Urinary bladder (tissue), 4 donors: Measurements from ENCODE around the gene CR1. TPM values are rescaled to one million over a fixed set of nuclear protein-coding genes. Genes with fewer than 3 reads are reported as not detected.
A peak's percentile ranks its signal among the peaks of the same experiment; 100 is the strongest.
"Not testable (repeated sequence)": the region's sequence is repeated elsewhere in the genome, so short reads cannot be mapped to it uniquely, and the experiment has no call there.

Experiments used
- DNase-seq: peaks from one replicate; pipeline ENCODE4 v3.0.0-alpha.2; 2015; ENCODE audit errors: extremely low spot score
- H3K27ac ChIP-seq: one replicate; pipeline ENCODE4 v1.5.1; 2013; ENCODE audit warnings: low read depth, mild to moderate bottlenecking, moderate library complexity
- H3K36me3 ChIP-seq: one replicate; pipeline ENCODE4 v1.6.1; 2013; ENCODE audit warnings: mild to moderate bottlenecking, moderate library complexity; ENCODE audit not compliant: insufficient read depth
- H3K4me1 ChIP-seq: one replicate; pipeline ENCODE4 v1.6.1; 2013; ENCODE audit warnings: mild to moderate bottlenecking, moderate library complexity; ENCODE audit not compliant: insufficient read depth
- H3K4me3 ChIP-seq: one replicate; pipeline ENCODE4 v1.5.1; 2013; ENCODE audit warnings: low read depth, low read length
- WGBS: extraction: QIAGEN DNeasy Blood & Tissue Kit; methylation state at CpG from one replicate; pipeline ENCODE4 v1.1.7; 2013; 5-methylcytosine and 5-hydroxymethylcytosine counted together
- polyA plus RNA-seq: library from polyadenylated mRNA; stranded (reverse); fragments of 200-250 nt; gene quantifications from one replicate; pipeline ENCODE4 v1.2.3, GENCODE V29; 2013
- total RNA-seq: library from RNA; depleted of rRNA; stranded (reverse); fragments of >200 nt; gene quantifications from one replicate; pipeline ENCODE4 v1.2.3, GENCODE V29; 2014
- donor health status: healthy with polysubstance abuse.
- donor health status: healthy.

The CR1 gene
- total and polyA plus RNA-seq, 2 donors, result 1.7 to 6.7 TPM

GRCh38 chr1:207487636-207488035, 8.3 kb upstream of the CR1 start:
- no peak for DNase-seq
- no peak overlapping the region for H3K27ac ChIP-seq
- H3K4me1 ChIP-seq, result no peaks in the 10 kb centered on the region
- H3K4me3 ChIP-seq, result no peak overlapping the region
- 78% methylated on average over 4 of the region's 4 CpGs for WGBS
- no peaks in the 10 kb centered on the region for H3K36me3 ChIP-seq

GRCh38 chr1:207493212-207493611, 2.7 kb upstream of the CR1 start:
- 78% methylated on average over 3 of the region's 3 CpGs for WGBS
- Histone ChIP-seq H3K4me3 (no peak overlapping the region), H3K4me1 (no peaks in the 10 kb centered on the region), H3K27ac (no peak overlapping the region), H3K36me3 (no peaks in the 10 kb centered on the region)
- no peak for DNase-seq

DNA sequence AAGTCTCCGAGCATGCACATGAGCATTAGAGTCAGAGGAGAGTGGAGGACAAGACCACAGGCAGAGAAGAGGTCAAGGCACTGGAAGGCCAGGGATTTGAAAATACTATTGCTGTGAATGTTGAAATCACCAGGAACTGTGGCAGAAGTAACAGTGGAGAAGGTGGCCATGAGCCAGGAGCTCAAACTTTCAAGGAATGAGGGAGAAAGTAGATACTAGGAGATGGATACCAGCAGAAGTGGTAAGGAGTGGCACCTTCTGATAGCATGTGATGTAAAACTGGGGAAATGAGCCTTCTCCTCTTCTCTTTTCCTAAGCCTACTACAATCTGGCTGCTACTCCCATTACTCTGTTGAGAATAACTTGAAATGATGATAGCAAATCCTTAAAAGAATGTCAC, 1.8 kb upstream of the CR1 start:
- no peaks in the 10 kb centered on the region for H3K36me3 ChIP-seq
- DNase-seq, result no peak
- 93% methylated on average over 1 of the region's 1 CpG for WGBS
- H3K27ac ChIP-seq, result no peak overlapping the region
- H3K4me3 ChIP-seq, result no peak overlapping the region
- no peaks in the 10 kb centered on the region for H3K4me1 ChIP-seq

GRCh38 chr1:207495281-207495680, 676 bp upstream of the CR1 start:
- DNase-seq, H3K27ac ChIP-seq, H3K36me3 ChIP-seq, H3K4me3 ChIP-seq, H3K4me1 ChIP-seq: not testable (repeated sequence)
- 82% methylated on average over 8 of the region's 8 CpGs for WGBS

DNA sequence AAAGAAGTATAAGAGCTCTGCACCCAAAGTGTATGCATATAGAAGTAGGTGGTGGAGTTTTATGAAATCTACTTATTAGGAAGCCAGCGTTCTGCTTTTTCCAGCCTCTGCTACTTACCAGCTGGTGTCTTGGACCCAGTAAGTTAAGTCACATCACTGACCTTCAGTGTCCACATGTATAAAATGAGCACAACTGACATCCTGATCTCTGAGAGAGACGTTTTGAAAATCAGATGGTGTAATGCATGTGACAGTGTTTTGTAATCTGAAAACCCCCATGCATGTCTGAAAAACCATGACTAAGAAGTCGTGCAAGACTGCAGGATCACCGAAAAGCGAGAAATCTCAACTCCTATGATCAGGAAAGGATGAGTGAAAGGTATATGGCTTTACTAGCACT, 2.0 kb downstream of the CR1 start:
- Histone ChIP-seq H3K4me3 (no peak overlapping the region), H3K36me3 (no peaks in the 10 kb centered on the region), H3K27ac (no peak overlapping the region), H3K4me1 (no peaks in the 10 kb centered on the region)
- no peak for DNase-seq
- WGBS, result 61% methylated on average over 5 of the region's 5 CpGs

- DNase-seq, result peak; percentile 46
- no peak overlapping the region for H3K4me3 ChIP-seq
- WGBS, result under 1% methylated on average over 4 of the region's 4 CpGs
- H3K36me3 ChIP-seq, result no peaks in the 10 kb centered on the region
- H3K4me1 ChIP-seq, result no peaks in the 10 kb centered on the region
- H3K27ac ChIP-seq, result no peak overlapping the region
Observed at GRCh38 chr1:207499573-207499972, 3.6 kb downstream of the CR1 start.

- WGBS, result 73% methylated on average over 3 of the region's 3 CpGs
- Histone ChIP-seq H3K36me3 (no peaks in the 10 kb centered on the region), H3K4me3 (no peak overlapping the region), H3K4me1 (no peaks in the 10 kb centered on the region), H3K27ac (no peak overlapping the region)
- DNase-seq, result no peak
Observed at GRCh38 chr1:207500306-207500705, 4.3 kb downstream of the CR1 start.

GRCh38 chr1:207501071-207501470, 5.1 kb downstream of the CR1 start:
- H3K27ac ChIP-seq, result no peak overlapping the region
- no peak for DNase-seq
- 65% methylated on average over 5 of the region's 5 CpGs for WGBS
- H3K4me3 ChIP-seq, result no peak overlapping the region
- no peaks in the 10 kb centered on the region for H3K4me1 ChIP-seq
- H3K36me3 ChIP-seq, result no peaks in the 10 kb centered on the region

- DNase-seq, result no peak
- H3K4me1 ChIP-seq, result no peaks in the 10 kb centered on the region
- 57% methylated on average over 7 of the region's 7 CpGs for WGBS
- no peak overlapping the region for H3K4me3 ChIP-seq
- no peak overlapping the region for H3K27ac ChIP-seq
- no peaks in the 10 kb centered on the region for H3K36me3 ChIP-seq
Observed at GRCh38 chr1:207502726-207503125, 6.8 kb downstream of the CR1 start.

DNA sequence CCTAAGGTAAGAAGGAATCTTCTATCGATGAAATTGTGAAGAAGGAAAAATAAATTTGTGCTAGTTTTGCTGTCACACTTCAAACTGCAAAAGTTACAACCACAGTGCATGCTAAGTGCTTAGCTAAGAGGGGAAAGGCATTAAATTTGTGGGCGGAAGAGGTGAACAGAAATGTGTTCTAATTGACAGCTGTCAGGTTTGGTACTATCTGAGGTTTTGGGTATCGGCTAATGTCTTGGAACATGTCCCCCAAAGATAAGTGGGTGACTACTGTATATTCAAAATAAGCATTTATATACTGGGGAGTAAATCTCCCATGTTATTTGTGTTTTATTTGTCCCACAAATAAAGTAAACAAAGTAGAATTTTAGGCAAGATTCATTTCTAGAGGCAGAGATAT, 8.0 kb downstream of the CR1 start:
- no peaks in the 10 kb centered on the region for H3K4me1 ChIP-seq
- WGBS, result 92% methylated on average over 3 of the region's 3 CpGs
- H3K36me3 ChIP-seq, result no peaks in the 10 kb centered on the region
- DNase-seq, result no peak
- no peak overlapping the region for H3K27ac ChIP-seq
- H3K4me3 ChIP-seq, result no peak overlapping the region

- DNase-seq, result no peak
- Histone ChIP-seq H3K36me3 (no peaks in the 10 kb centered on the region), H3K27ac (no peak overlapping the region), H3K4me3 (no peak overlapping the region), H3K4me1 (no peaks in the 10 kb centered on the region)
Observed at GRCh38 chr1:207504438-207504837, 8.5 kb downstream of the CR1 start.

- 59% methylated on average over 1 of the region's 1 CpG for WGBS
- no peak overlapping the region for H3K27ac ChIP-seq
- H3K4me1 ChIP-seq, result no peaks in the 10 kb centered on the region
- no peak overlapping the region for H3K4me3 ChIP-seq
- no peak for DNase-seq
- no peaks in the 10 kb centered on the region for H3K36me3 ChIP-seq
Observed at GRCh38 chr1:207510444-207510843, 14.5 kb downstream of the CR1 start.

GRCh38 chr1:207514890-207515289, 18.9 kb downstream of the CR1 start:
- 92% methylated on average over 13 of the region's 13 CpGs for WGBS

DNA sequence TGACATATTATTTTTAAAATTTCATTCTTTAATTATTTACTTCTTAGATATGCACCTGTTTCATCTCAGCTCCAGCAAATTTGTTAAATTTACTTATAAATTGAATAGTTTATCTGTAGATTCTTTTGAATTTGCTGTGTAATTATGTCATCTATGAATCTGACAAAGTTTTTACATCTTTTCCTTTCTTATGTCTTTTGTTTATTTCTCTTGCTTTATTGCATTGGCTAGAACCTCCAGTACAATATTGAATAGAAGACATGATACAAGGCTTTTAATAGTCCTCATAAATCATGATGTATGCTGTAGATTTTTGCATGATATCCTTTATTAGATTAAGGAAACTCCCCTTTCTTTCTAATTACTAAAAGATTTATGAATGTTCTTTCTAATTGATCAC, 20.8 kb downstream of the CR1 start:
- Histone ChIP-seq H3K27ac (no peak overlapping the region), H3K36me3 (no peaks in the 10 kb centered on the region), H3K4me3 (no peak overlapping the region), H3K4me1 (no peaks in the 10 kb centered on the region)
- no peak for DNase-seq

More at GRCh38 chr1:207514890-207515289, 18.9 kb downstream of the CR1 start:
- Histone ChIP-seq H3K4me1 (no peaks in the 10 kb centered on the region), H3K4me3 (no peak overlapping the region), H3K36me3 (no peaks in the 10 kb centered on the region), H3K27ac (no peak overlapping the region)
- DNase-seq, result no peak

DNA sequence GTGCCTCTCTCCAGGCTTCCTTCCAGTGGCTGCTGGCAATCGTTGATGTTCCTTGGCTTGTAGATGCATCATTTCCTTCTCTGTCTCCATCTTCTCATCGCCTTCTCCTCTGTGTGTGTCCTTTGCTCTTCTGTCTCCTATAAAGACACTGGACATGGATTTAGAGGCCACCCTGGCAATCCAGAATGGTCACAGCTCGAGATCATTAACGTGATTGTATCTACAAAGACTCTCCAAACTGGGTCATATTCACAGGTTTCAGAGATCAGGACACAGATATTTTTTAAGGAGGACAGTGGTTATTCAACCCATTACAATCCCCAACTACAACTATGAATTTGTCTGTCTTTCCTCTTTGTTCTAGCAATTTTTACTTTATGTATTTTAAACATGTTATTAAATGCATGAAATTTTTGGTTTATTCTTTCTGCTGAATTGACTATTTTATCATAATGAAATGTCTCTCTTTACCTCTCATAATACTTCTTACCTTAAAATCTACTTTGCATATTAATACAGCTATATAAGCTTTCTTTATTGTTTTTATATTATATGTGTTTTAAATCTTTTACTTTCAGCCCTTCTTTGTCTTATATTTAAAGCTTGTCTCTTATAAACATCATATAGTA, 22.8 kb downstream of the CR1 start:
- H3K4me1 ChIP-seq, result no peaks in the 10 kb centered on the region
- H3K36me3 ChIP-seq, result no peaks in the 10 kb centered on the region
- no peak for DNase-seq
- no peak overlapping the region for H3K4me3 ChIP-seq
- WGBS, result 59% methylated on average over 4 of the region's 4 CpGs
- no peak overlapping the region for H3K27ac ChIP-seq
